Measurements from ENCODE around the gene ARL1.

Gene ARL1

DNA sequence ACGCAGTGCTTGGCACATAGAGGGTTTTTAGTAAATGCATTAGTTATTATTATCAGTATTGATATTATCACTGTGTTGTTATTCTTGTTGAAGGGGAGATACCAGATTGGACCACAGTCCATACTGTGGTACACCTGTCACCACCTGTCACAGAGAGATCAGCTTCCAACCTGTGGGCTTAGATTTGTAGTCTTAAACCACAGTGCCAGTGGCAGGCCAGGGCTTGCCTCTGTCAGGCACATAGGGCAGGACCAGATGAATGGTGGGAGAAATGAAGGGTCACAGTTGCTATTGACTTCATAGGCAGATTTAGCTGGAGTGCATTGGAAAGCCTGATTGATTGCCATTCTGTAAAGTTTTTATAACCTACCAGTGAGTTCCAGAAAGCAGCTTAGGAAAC is 35.1 kb downstream of the ARL1 start:
- no peak overlapping the region for H3K27ac Mint-ChIP-seq
- no peak overlapping the region for H3K4me3 Mint-ChIP-seq
- peaks cover 2% of the 10 kb centered on the region for H3K4me1 Mint-ChIP-seq (ENCODE audit: low read depth)
- H3K36me3 Mint-ChIP-seq (ENCODE audit: low read depth): peaks cover 28% of the 10 kb centered on the region
- no peaks in the 10 kb centered on the region for H3K27me3 Mint-ChIP-seq (ENCODE audit: low read depth)
- H3K9me3 Mint-ChIP-seq: no peaks in the 10 kb centered on the region

DNA sequence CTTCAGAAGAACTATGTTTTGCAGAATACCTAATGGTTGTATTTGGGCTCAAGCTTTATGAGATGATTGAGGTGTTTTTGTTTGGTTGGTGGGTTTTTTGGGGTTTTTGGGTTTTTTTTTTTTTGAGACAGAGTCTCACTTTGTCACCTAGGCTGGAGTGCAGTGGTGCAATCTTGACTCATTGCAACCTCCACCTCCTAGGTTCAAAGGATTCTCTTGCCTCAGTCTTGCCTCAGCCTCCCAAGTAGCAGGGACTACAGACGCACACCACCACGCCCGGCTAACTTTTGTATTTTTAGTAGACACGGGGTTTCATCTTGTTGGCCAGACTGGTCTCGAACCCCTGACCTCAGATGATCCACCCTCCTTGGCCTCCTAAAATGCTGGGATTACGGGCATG is 39.6 kb downstream of the ARL1 start:
- peaks cover 33% of the 10 kb centered on the region for H3K36me3 Mint-ChIP-seq (ENCODE audit: low read depth)
- H3K4me3 Mint-ChIP-seq: no peak overlapping the region
- H3K9me3 Mint-ChIP-seq: no peaks in the 10 kb centered on the region
- H3K27ac Mint-ChIP-seq: no peak overlapping the region
- H3K27me3 Mint-ChIP-seq (ENCODE audit: low read depth): no peaks in the 10 kb centered on the region
- no peaks in the 10 kb centered on the region for H3K4me1 Mint-ChIP-seq (ENCODE audit: low read depth)

DNA sequence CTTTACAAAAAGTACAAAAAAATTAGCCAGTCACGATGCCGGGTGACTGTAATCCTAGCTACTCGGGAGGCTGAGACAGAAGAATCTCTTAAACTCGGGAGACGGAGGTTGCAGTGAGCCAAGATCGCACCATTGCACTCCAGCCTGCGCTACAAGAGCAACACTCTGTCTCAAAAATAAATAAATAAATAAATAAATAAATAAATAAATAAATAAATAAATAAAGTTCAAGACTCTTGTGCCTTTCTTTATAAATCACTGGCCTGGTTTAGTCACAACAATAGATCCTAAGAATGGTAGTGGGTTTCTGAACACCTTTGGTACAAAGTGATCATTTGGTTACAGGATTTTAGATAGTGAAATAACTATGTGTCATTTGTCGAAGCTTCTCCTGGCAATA is 46.1 kb downstream of the ARL1 start:
- H3K4me1 Mint-ChIP-seq (ENCODE audit: low read depth): no peaks in the 10 kb centered on the region
- peaks cover 27% of the 10 kb centered on the region for H3K36me3 Mint-ChIP-seq (ENCODE audit: low read depth)
- no peak overlapping the region for H3K4me3 Mint-ChIP-seq
- H3K9me3 Mint-ChIP-seq: no peaks in the 10 kb centered on the region
- H3K27me3 Mint-ChIP-seq (ENCODE audit: low read depth): no peaks in the 10 kb centered on the region
- no peak overlapping the region for H3K27ac Mint-ChIP-seq

DNA sequence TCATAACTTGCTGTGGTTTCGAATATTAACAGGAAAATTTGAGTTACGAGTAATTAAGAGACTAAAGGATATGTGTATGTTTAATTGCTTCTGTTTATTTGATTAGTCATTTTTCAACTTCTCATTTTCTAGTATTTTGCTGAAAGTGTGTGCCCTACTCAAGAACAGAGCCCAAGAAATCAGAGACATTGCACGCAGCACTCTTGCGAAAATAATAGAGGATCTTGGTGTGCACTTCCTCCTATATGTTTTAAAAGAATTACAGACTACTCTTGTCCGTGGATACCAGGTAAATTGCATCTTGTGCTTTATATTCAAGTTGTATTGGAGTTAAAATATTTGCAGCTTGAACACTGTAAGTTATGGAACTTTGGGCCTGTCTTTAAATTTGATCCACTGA is 50.8 kb downstream of the ARL1 start:
- Mint-ChIP-seq H3K4me3 (no peak overlapping the region), H3K27ac (no peak overlapping the region), H3K4me1 (ENCODE audit: low read depth) (no peaks in the 10 kb centered on the region), H3K9me3 (no peaks in the 10 kb centered on the region), H3K27me3 (ENCODE audit: low read depth) (no peaks in the 10 kb centered on the region), H3K36me3 (ENCODE audit: low read depth) (peaks cover 22% of the 10 kb centered on the region)

DNA sequence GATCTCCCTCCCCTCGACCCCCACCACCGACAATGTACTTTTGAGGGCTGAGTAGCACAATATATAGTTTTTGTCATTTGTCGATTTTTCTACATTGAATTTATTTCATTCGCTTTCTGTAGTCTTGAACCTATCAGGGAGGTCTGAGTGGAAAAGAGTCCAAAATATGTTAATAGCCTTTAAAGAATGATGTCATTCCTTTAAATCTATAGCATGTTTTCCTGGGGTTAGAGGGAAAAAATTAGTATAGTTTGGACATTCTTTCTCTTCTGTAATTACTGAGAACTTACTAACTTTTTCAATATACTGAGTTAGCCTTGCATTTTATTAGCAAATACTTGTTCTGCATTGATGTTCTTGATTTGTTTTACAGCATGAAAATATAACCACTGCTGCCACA is 55.9 kb downstream of the ARL1 start:
- H3K9me3 Mint-ChIP-seq: peaks cover 9% of the 10 kb centered on the region
- no peaks in the 10 kb centered on the region for H3K4me1 Mint-ChIP-seq (ENCODE audit: low read depth)
- peaks cover 33% of the 10 kb centered on the region for H3K36me3 Mint-ChIP-seq (ENCODE audit: low read depth)
- H3K27me3 Mint-ChIP-seq (ENCODE audit: low read depth): no peaks in the 10 kb centered on the region
- H3K4me3 Mint-ChIP-seq: no peak overlapping the region
- H3K27ac Mint-ChIP-seq: no peak overlapping the region

DNA sequence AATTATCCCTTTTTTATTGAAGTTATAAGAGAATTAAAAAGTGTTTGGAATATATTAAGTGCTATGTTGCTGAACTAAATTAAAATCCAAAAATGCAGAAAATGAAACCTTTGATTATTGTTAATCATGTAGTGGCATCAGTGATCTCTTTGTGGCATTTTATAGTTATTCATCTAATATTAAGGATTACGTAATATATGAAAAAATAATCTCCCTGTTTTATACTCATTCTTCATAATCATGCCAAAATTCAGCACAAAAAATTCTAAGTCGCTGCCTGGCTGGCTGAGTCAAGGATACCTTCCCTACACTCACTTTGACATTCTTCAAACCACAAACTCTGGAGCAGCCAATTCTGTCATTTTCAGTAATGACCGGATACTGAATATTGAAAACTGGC is 63.7 kb downstream of the ARL1 start:
- Mint-ChIP-seq H3K27me3 (ENCODE audit: low read depth) (no peaks in the 10 kb centered on the region), H3K27ac (no peak overlapping the region), H3K4me3 (no peak overlapping the region), H3K4me1 (ENCODE audit: low read depth) (no peaks in the 10 kb centered on the region), H3K9me3 (peaks cover 2% of the 10 kb centered on the region), H3K36me3 (ENCODE audit: low read depth) (peaks cover 25% of the 10 kb centered on the region)
